HEK293 (cell line): Measurements from ENCODE around the gene TIMP2.

Experiments used
- GFI1B ChIP-seq: fragments of 450-650 bp; formaldehyde crosslinking; IDR thresholded peaks from 2 replicates; pipeline ENCODE4 v1.5.1; 2016; ENCODE audit warnings: missing biosample characterization, missing genetic modification characterization
- TCF7L2 ChIP-seq: IDR thresholded peaks from 2 replicates; pipeline ENCODE4 v1.6.1; 2011; ENCODE audit warnings: low read depth, mild to moderate bottlenecking, inconsistent platforms, low read length, moderate library complexity, borderline replicate concordance
- ZBTB21 ChIP-seq: fragments of 450-650 bp; formaldehyde crosslinking; IDR thresholded peaks from 2 replicates; pipeline ENCODE4 v1.5.1; 2017; ENCODE audit warnings: missing biosample characterization, missing genetic modification characterization
- ZNF529 ChIP-seq: fragments of 450-650 bp; formaldehyde crosslinking; IDR thresholded peaks from 2 replicates; pipeline ENCODE4 v1.5.1; 2017; ENCODE audit warnings: missing genetic modification characterization, missing biosample characterization; ENCODE audit not compliant: insufficient replicate concordance
- ZNF629 ChIP-seq: fragments of 450-650 bp; formaldehyde crosslinking; IDR thresholded peaks from 2 replicates; pipeline ENCODE4 v1.5.1; 2017; ENCODE audit warnings: missing biosample characterization, missing genetic modification characterization
- ZNF670 ChIP-seq: fragments of 450-650 bp; formaldehyde crosslinking; IDR thresholded peaks from 2 replicates; pipeline ENCODE4 v1.5.1; 2016; ENCODE audit warnings: missing biosample characterization, missing genetic modification characterization, low read depth
- TF ChIP-seq, protein P1 (sequence below): fragments of 450-650 bp; formaldehyde crosslinking; IDR thresholded peaks from 2 replicates; pipeline ENCODE4 v1.5.1; 2017; ENCODE audit warnings: missing biosample characterization, missing genetic modification characterization
- TF ChIP-seq, protein P2 (sequence below): fragments of 450-650 bp; formaldehyde crosslinking; conservative IDR thresholded peaks from 2 replicates; pipeline ENCODE4 v1.5.1; 2016; ENCODE audit warnings: low read depth, missing biosample characterization, missing genetic modification characterization
- TF ChIP-seq, protein P3 (sequence below): fragments of 450-650 bp; formaldehyde crosslinking; IDR thresholded peaks from 2 replicates; pipeline ENCODE4 v1.5.1; 2016; ENCODE audit warnings: missing biosample characterization, missing genetic modification characterization
- TF ChIP-seq, protein P4 (sequence below): fragments of 450-650 bp; formaldehyde crosslinking; IDR thresholded peaks from 2 replicates; pipeline ENCODE4 v1.5.1; 2016; ENCODE audit warnings: missing biosample characterization, missing genetic modification characterization

DNA sequence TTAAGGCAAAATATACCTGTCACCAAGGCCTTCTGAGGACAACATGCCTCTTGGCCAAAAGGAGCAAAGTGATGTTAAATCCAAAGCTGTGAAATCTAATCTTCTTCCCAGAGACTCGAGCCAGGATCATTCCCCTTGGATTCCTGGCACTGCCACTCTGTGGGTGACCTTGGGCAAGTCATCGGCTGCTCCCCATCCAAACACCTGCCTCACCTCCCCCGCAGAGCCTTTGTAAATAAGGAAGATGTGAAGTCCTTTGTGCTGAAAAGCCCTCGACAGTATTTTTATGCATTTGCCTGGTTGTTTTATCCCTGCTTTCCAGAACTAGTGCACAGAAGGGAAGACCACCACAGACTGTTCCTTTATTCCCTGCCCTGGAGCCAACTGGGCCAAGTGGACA, 16.8 kb downstream of the TIMP2 start:
- TF ChIP-seq, protein P1, sequence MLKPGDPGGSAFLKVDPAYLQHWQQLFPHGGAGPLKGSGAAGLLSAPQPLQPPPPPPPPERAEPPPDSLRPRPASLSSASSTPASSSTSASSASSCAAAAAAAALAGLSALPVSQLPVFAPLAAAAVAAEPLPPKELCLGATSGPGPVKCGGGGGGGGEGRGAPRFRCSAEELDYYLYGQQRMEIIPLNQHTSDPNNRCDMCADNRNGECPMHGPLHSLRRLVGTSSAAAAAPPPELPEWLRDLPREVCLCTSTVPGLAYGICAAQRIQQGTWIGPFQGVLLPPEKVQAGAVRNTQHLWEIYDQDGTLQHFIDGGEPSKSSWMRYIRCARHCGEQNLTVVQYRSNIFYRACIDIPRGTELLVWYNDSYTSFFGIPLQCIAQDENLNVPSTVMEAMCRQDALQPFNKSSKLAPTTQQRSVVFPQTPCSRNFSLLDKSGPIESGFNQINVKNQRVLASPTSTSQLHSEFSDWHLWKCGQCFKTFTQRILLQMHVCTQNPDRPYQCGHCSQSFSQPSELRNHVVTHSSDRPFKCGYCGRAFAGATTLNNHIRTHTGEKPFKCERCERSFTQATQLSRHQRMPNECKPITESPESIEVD (tag by site-specific recombination): no peak
- TF ChIP-seq ZNF670 (tag by site-specific recombination) (no peak), ZNF529 (no peak), ZBTB21 (tag by site-specific recombination) (no peak), ZNF629 (tag by site-specific recombination) (no peak), TCF7L2 (no peak), GFI1B (tag by site-specific recombination) (no peak)
- TF ChIP-seq, protein P2, sequence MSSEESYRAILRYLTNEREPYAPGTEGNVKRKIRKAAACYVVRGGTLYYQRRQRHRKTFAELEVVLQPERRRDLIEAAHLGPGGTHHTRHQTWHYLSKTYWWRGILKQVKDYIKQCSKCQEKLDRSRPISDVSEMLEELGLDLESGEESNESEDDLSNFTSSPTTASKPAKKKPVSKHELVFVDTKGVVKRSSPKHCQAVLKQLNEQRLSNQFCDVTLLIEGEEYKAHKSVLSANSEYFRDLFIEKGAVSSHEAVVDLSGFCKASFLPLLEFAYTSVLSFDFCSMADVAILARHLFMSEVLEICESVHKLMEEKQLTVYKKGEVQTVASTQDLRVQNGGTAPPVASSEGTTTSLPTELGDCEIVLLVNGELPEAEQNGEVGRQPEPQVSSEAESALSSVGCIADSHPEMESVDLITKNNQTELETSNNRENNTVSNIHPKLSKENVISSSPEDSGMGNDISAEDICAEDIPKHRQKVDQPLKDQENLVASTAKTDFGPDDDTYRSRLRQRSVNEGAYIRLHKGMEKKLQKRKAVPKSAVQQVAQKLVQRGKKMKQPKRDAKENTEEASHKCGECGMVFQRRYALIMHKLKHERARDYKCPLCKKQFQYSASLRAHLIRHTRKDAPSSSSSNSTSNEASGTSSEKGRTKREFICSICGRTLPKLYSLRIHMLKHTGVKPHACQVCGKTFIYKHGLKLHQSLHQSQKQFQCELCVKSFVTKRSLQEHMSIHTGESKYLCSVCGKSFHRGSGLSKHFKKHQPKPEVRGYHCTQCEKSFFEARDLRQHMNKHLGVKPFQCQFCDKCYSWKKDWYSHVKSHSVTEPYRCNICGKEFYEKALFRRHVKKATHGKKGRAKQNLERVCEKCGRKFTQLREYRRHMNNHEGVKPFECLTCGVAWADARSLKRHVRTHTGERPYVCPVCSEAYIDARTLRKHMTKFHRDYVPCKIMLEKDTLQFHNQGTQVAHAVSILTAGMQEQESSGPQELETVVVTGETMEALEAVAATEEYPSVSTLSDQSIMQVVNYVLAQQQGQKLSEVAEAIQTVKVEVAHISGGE (tag by site-specific recombination): no peak
- TF ChIP-seq, protein P3, sequence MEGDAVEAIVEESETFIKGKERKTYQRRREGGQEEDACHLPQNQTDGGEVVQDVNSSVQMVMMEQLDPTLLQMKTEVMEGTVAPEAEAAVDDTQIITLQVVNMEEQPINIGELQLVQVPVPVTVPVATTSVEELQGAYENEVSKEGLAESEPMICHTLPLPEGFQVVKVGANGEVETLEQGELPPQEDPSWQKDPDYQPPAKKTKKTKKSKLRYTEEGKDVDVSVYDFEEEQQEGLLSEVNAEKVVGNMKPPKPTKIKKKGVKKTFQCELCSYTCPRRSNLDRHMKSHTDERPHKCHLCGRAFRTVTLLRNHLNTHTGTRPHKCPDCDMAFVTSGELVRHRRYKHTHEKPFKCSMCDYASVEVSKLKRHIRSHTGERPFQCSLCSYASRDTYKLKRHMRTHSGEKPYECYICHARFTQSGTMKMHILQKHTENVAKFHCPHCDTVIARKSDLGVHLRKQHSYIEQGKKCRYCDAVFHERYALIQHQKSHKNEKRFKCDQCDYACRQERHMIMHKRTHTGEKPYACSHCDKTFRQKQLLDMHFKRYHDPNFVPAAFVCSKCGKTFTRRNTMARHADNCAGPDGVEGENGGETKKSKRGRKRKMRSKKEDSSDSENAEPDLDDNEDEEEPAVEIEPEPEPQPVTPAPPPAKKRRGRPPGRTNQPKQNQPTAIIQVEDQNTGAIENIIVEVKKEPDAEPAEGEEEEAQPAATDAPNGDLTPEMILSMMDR: no peak
- TF ChIP-seq, protein P4, sequence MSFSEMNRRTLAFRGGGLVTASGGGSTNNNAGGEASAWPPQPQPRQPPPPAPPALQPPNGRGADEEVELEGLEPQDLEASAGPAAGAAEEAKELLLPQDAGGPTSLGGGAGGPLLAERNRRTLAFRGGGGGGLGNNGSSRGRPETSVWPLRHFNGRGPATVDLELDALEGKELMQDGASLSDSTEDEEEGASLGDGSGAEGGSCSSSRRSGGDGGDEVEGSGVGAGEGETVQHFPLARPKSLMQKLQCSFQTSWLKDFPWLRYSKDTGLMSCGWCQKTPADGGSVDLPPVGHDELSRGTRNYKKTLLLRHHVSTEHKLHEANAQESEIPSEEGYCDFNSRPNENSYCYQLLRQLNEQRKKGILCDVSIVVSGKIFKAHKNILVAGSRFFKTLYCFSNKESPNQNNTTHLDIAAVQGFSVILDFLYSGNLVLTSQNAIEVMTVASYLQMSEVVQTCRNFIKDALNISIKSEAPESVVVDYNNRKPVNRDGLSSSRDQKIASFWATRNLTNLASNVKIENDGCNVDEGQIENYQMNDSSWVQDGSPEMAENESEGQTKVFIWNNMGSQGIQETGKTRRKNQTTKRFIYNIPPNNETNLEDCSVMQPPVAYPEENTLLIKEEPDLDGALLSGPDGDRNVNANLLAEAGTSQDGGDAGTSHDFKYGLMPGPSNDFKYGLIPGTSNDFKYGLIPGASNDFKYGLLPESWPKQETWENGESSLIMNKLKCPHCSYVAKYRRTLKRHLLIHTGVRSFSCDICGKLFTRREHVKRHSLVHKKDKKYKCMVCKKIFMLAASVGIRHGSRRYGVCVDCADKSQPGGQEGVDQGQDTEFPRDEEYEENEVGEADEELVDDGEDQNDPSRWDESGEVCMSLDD: no peak
